ENCODE results near the gene KDF1. TPM values are rescaled to one million over a fixed set of nuclear protein-coding genes. Genes with fewer than 3 reads are reported as not detected.

KDF1 gene
- total RNA-seq, 2 donors from 2014 or later = 14.0 to 42.8 TPM

GRCh38 chr1:26913754-26914619, 46.3 kb downstream of the KDF1 start, which contains the start of gene NR0B2:
NR0B2 (minus strand) TSS chr1:26913975; CDS start chr1:26913940, 35 bp downstream.
- H3K4me3 ChIP-seq = no peak within 1 kb of the TSS
- no peaks in the 10 kb centered on the region for H3K9me3 ChIP-seq
- no peak for DNase-seq (ENCODE audit: low spot score)
- intact Hi-C loops (cut with DNase I) = no loop called here
- no peak for TF ChIP-seq POLR2AphosphoS5 (IDR thresholded peaks at IDR 0.05)
- TF ChIP-seq, protein P1, sequence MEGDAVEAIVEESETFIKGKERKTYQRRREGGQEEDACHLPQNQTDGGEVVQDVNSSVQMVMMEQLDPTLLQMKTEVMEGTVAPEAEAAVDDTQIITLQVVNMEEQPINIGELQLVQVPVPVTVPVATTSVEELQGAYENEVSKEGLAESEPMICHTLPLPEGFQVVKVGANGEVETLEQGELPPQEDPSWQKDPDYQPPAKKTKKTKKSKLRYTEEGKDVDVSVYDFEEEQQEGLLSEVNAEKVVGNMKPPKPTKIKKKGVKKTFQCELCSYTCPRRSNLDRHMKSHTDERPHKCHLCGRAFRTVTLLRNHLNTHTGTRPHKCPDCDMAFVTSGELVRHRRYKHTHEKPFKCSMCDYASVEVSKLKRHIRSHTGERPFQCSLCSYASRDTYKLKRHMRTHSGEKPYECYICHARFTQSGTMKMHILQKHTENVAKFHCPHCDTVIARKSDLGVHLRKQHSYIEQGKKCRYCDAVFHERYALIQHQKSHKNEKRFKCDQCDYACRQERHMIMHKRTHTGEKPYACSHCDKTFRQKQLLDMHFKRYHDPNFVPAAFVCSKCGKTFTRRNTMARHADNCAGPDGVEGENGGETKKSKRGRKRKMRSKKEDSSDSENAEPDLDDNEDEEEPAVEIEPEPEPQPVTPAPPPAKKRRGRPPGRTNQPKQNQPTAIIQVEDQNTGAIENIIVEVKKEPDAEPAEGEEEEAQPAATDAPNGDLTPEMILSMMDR (IDR thresholded peaks at IDR 0.05) = no peak
- no peak for TF ChIP-seq POLR2A (IDR thresholded peaks at IDR 0.05)
- no peak within 1 kb of the TSS for H3K27ac ChIP-seq
- WGBS = 78% methylated on average over 16 of the region's 16 CpGs
- H3K27me3 ChIP-seq (replicated peaks; ENCODE audit: insufficient read depth) = no peaks in the 10 kb centered on the region
- H3K36me3 ChIP-seq = no peaks in the 10 kb centered on the region
- no peaks in the 10 kb centered on the region for H3K4me1 ChIP-seq (replicated peaks)

- Histone ChIP-seq H3K4me1 (replicated peaks) (no peaks in the 10 kb centered on the region), H3K9me3 (no peaks in the 10 kb centered on the region), H3K27ac (no peak overlapping the region), H3K4me3 (no peak overlapping the region), H3K36me3 (no peaks in the 10 kb centered on the region), H3K27me3 (replicated peaks; ENCODE audit: insufficient read depth) (no peaks in the 10 kb centered on the region)
- TF ChIP-seq, protein P1 (IDR thresholded peaks at IDR 0.05) = no peak
- TF ChIP-seq POLR2AphosphoS5 (IDR thresholded peaks at IDR 0.05) = no peak
- TF ChIP-seq POLR2A (IDR thresholded peaks at IDR 0.05) = no peak
- 86% methylated on average over 5 of the region's 5 CpGs for WGBS
- no peak for DNase-seq (ENCODE audit: low spot score)
- intact Hi-C loops (cut with DNase I) = no loop called here
Measured at GRCh38 chr1:26913389-26913753, 46.9 kb downstream of the KDF1 start.

- Histone ChIP-seq H3K9me3 (no peaks in the 10 kb centered on the region), H3K27ac (no peak overlapping the region), H3K36me3 (no peaks in the 10 kb centered on the region), H3K27me3 (replicated peaks; ENCODE audit: insufficient read depth) (no peaks in the 10 kb centered on the region), H3K4me3 (no peak overlapping the region), H3K4me1 (replicated peaks) (no peaks in the 10 kb centered on the region)
- DNase-seq (ENCODE audit: low spot score) = no peak
- TF ChIP-seq, protein P1 (IDR thresholded peaks at IDR 0.05) = no peak
- TF ChIP-seq POLR2AphosphoS5 (IDR thresholded peaks at IDR 0.05) (no peak), POLR2A (IDR thresholded peaks at IDR 0.05) (no peak)
- intact Hi-C loops (cut with DNase I) = no loop called here
- WGBS = 64% methylated on average over 2 of the region's 2 CpGs
Measured at GRCh38 chr1:26912147-26912490, 48.1 kb downstream of the KDF1 start.

DNA sequence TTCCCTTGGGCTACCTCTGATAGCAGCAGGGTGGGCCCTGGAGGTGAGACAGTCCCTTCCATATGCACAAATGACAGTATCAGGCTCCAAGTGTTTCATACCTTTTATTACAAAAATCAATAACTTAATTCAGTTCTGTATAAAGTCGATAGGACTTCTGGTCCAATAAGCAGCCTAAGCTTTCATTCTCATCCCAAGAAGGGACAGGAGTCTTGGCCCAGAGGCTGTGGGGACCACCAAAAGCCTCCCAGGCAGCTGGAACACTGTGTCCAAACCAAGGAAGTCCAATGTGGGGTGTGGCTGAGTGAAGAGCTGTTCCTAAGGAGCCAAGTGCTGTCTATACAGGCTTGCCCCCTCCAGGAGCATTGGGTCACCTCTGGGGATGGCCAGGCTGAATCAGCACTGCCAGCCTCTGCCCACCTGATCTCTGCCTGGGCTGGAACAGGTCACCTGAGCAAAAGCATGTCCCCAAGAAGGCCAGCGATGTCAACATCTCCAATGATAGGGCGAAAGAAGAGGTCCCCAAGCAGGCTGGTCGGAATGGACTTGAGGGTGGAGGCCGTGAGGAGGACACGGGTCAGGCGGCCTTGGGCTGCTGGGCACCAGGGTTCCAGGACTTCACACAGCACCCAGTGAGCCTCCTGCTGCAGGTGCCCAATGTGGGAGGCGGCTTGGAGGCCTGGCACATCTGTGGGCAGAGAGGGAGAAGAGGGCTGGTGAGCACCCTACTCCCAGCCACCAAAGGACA, 48.7 kb downstream of the KDF1 start:
- Histone ChIP-seq H3K9me3 (no peaks in the 10 kb centered on the region), H3K27me3 (replicated peaks; ENCODE audit: insufficient read depth) (no peaks in the 10 kb centered on the region), H3K4me3 (no peak overlapping the region), H3K27ac (no peak overlapping the region), H3K4me1 (replicated peaks) (no peaks in the 10 kb centered on the region), H3K36me3 (no peaks in the 10 kb centered on the region)
- intact Hi-C loops (cut with DNase I) = no loop called here
- WGBS = 91% methylated on average over 8 of the region's 8 CpGs
- TF ChIP-seq POLR2AphosphoS5 (IDR thresholded peaks at IDR 0.05) (no peak), POLR2A (IDR thresholded peaks at IDR 0.05) (no peak)
- TF ChIP-seq, protein P1 (IDR thresholded peaks at IDR 0.05) = no peak
- no peak for DNase-seq (ENCODE audit: low spot score)
